WI38 (cell line): ENCODE measurements around the gene F11.

Experiments
- H3K4me3 ChIP-seq: 2 replicates; pipeline ENCODE4 v1.5.1; 2011; ENCODE audit warnings: low read depth, mild to moderate bottlenecking, control low read depth, low read length
- CTCF ChIP-seq: IDR thresholded peaks from 2 replicates; pipeline ENCODE4 v1.5.1; 2012; ENCODE audit warnings: low read depth, mild to moderate bottlenecking, control low read depth, low read length

Gene F11

DNA sequence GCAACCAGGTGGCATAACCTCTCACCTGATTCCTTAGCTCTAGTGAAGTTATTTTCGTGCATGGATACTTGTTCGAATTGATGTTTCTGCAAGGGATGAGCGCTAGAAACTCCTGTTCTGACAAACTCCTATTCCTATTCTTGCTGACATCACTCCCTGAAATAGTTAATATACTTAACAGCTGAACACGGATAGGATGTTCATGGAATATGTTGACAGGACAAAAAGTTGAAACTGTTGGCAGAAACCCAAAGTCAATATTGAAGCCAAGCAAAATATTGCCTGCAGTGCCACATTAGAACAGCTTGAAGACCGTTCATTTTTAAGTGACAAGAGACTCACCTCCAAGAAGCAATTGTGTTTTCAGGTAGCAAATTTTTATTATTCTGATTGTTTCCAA lies 38.8 kb upstream of the F11 start, which contains the start of gene KLKB1:
KLKB1 (plus strand) TSS at position 287 of the 400 bp plus-strand sequence. CDS start 689 bp downstream, outside the sequence.
- no peak within 1 kb of the TSS for H3K4me3 ChIP-seq
- TF ChIP-seq CTCF: no peak

GRCh38 chr4:186227744-186228513 lies 38.1 kb upstream of the F11 start:
- TF ChIP-seq CTCF: no peak

DNA sequence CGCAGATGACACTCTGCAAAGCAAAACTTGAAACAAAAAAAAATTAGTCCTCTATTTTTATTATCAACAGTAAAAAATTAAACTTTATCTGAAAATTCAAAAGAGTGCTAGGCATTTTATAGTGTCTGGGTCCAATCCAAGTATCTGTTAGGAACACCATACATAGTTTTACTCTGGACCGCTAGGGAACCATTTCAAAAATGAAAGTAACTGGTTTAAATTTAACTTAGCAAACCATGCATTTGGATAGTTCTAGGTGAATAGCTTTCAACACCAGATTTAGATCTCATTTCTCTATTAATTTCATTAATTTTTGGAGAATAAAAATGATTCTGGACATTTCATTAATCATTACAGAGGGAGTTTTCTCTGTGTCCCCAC lies 37.5 kb upstream of the F11 start:
- TF ChIP-seq CTCF: no peak
- H3K4me3 ChIP-seq: no peak overlapping the region

More at GRCh38 chr4:186227744-186228513, 38.1 kb upstream of the F11 start:
- H3K4me3 ChIP-seq: no peak overlapping the region

- no peak for TF ChIP-seq CTCF
Measured at GRCh38 chr4:186234367-186234766, 31.6 kb upstream of the F11 start.

DNA sequence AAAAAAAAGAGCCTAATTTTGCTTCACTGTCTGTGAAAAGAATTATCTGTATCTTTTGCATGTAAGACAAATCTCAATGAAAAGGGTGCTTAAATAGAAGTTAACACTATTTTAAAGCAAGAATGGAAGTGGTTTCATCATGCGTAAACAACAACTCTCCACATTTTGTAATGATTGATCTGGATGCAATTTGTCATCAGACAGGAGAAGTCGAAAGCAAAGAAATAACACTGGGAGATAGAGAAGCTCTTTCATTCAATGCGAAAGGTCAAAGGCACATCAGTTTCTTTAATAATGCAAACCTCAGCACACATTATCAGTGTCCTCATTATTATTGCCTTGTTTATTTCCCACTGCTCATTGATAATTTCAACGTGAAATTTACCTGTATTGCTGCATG lies 29.9 kb upstream of the F11 start:
- H3K4me3 ChIP-seq: no peak overlapping the region
- no peak for TF ChIP-seq CTCF

More at GRCh38 chr4:186234367-186234766, 31.6 kb upstream of the F11 start:
- no peak overlapping the region for H3K4me3 ChIP-seq

DNA sequence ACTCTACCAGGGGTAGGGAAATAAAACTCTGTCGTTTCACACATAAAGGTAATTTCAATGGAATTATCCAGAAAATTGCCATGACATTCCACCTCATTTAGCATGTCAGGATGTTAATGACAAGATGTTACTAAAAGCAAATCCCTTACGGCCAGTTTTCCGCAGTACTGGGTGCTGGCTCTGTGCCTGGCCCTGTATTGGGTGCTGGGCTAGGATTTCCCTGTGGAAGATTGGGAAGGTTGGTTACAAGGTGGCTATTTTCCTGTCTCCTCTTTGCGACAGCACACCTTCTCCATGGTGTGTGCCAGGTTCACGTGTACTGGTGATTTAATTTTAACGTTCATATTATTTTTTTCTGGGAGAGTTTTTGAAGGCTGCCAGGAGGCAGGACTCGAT lies 25.5 kb upstream of the F11 start:
- TF ChIP-seq CTCF: no peak
- no peak overlapping the region for H3K4me3 ChIP-seq

GRCh38 chr4:186240848-186241491 lies 25.0 kb upstream of the F11 start:
- TF ChIP-seq CTCF: no peak
- H3K4me3 ChIP-seq: no peak overlapping the region
